Smooth muscle cell of trachea (primary cell): Measurements from ENCODE around the gene CPNE1. TPM values are rescaled to one million over a fixed set of nuclear protein-coding genes. Genes with fewer than 3 reads are reported as not detected.

Source experiments
- total RNA-seq: library from RNA; depleted of rRNA; stranded (reverse); fragments of >200 nt; gene quantifications from 2 replicates; pipeline ENCODE4 v1.2.1, GENCODE V29; 2014

The CPNE1 gene
- 180 and 195 TPM in 2 replicates for total RNA-seq

GRCh38 chr20:35664466-35665206 is at the start of gene CPNE1, which contains the start of gene RBM12:
Gene CPNE1, minus strand, starts transcription at chr20:35664900. Its CDS starts 31,977 bp downstream, at chr20:35632923.
Gene RBM12, minus strand, starts transcription at chr20:35664900. Its CDS starts 9,578 bp downstream, at chr20:35655322.

DNA sequence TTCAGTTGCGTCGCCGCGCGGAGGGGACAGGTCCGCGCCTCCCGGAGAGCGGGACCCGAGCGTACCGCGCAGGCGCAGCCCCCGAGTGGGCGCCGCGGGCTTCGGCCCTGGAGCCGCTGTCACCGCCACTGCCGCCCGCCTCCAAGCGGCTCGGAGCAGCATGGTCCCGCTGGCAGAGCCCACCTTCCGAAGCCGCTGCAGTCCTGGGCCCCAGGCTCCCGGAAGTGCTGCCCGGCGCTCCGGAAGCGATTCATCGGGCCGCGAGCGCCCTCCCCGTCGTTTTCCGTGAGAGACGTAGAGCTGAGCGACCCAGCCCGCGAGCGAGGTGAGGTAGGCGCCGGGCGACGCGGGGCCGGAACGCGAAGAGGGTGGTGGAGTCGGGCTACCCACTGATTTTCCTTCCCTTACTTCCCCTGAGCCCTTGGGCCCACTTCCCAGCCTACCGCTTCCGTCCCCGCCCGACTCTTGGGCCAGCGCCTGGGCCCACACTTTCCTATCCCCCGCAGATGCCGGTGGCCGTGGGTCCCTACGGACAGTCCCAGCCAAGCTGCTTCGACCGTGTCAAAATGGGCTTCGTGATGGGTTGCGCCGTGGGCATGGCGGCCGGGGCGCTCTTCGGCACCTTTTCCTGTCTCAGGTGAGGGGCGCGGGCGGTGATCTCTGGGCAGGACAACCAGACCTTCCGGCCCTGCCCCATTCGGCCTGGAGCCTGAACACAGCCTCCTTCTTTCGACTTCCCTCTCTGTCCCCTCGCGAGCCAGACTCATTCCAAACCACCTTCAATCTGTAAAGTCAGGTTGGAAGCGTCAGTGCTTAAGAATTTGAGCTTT is 34.6 kb upstream of the CPNE1 start, which contains the start of the genes NFS1 and ROMO1:
Gene NFS1, minus strand, starts transcription at position 226 of the 830 bp plus-strand sequence. Its CDS starts 64 bp downstream, at position 162.
Gene ROMO1, plus strand, starts transcription at position 279 of the 830 bp plus-strand sequence. Its CDS starts 228 bp downstream, at position 507.

GRCh38 chr20:35615667-35616464 is 48.8 kb downstream of the CPNE1 start, which contains the start of gene SPAG4:
Gene SPAG4, plus strand, starts transcription at chr20:35615829. Its CDS starts 175 bp downstream, at chr20:35616004.

Other genes with a start within 250 kb of the CPNE1 start
- gene GDF5, start 226.7 kb downstream of the CPNE1 start, total RNA-seq: 13.1 and 49.1 TPM in 2 replicates
- gene CEP250, start 209.3 kb downstream of the CPNE1 start, total RNA-seq: 35.1 and 52.8 TPM in 2 replicates
- gene C20orf173, start 135.2 kb downstream of the CPNE1 start, total RNA-seq: not detected in 2 replicates
- gene ERGIC3, start 122.8 kb downstream of the CPNE1 start, total RNA-seq: 455 and 566 TPM in 2 replicates
- gene SPAG4, start 49.1 kb downstream of the CPNE1 start, total RNA-seq: 11.2 and 13.1 TPM in 2 replicates
- gene RBM12, start within 50 bp of the CPNE1 start, total RNA-seq: 38.2 and 43.8 TPM in 2 replicates
- gene NFS1, start 34.5 kb upstream of the CPNE1 start, total RNA-seq: 42.8 and 65.7 TPM in 2 replicates
- gene ROMO1, start 34.5 kb upstream of the CPNE1 start, total RNA-seq: 108 and 258 TPM in 2 replicates
- 242 and 375 TPM in 2 replicates for gene RBM39, start 77.4 kb upstream of the CPNE1 start, total RNA-seq
- 37.8 and 54.6 TPM in 2 replicates for gene PHF20, start 107.1 kb upstream of the CPNE1 start, total RNA-seq